ENCODE results near the gene RAB6A. TPM values are rescaled to one million over a fixed set of nuclear protein-coding genes. Genes with fewer than 3 reads are reported as not detected.

The RAB6A gene
- total RNA-seq = 297 TPM

GRCh38 chr11:73760679-73761402 is at the start of gene RAB6A:
TSS of gene RAB6A (minus strand) at chr11:73761074. CDS start at chr11:73760635, 439 bp downstream.

GRCh38 chr11:73787643-73788558 is 27.0 kb upstream of the RAB6A start, which contains the start of gene MRPL48:
TSS of gene MRPL48 (plus strand) at chr11:73787874. CDS start at chr11:73787972, 98 bp downstream.

DNA sequence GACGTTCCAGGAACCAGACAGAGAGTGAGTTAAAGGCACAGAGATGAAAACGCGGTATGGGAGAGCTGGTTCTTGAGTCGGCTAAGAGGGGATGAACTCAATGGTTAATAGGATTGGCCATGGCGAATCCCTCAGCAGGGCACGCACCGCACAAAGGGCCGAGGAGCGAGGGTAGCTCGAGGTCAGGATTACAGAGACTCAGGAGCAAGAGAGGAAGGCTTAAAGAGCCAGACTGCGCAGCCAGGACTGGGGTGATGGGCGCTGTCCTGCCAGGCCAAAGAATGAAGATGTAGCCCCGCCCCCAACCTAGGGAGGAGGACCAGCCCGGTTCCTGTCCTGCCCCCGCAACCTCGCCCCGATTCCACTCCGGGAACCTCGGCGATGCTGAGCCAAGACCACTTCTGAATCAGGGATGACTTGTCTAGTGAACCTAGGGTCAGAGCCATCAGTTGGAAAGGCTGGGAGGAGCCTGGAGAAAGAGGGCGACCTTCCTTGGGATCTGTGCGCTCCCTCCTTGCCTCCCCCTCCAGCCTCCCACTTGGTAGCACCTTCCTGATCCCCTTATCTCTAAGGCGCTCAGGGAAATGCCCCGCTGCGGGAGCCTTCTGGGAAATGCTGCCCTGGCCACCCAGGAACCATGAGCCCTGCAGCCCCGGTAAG is 114.8 kb downstream of the RAB6A start, which contains the start of gene PLEKHB1:
Gene PLEKHB1, plus strand, starts transcription at position 610 of the 660 bp plus-strand sequence. Its CDS starts 28 bp downstream, at position 638.

Other genes with a start within 250 kb of the RAB6A start
- gene FAM168A, start 163.0 kb downstream of the RAB6A start, total RNA-seq = 107 TPM
- 5.9 TPM for gene PLEKHB1, start 114.5 kb downstream of the RAB6A start, total RNA-seq
- 32.2 TPM for gene MRPL48, start 26.8 kb upstream of the RAB6A start, total RNA-seq
- gene COA4, start 115.8 kb upstream of the RAB6A start, total RNA-seq = 38.8 TPM
- 19.1 TPM for gene PAAF1, start 115.9 kb upstream of the RAB6A start, total RNA-seq
- gene DNAJB13, start 190.0 kb upstream of the RAB6A start, total RNA-seq = 1.3 TPM
- 12.8 TPM for gene UCP2, start 221.8 kb upstream of the RAB6A start, total RNA-seq
- gene UCP3, start 248.0 kb upstream of the RAB6A start, total RNA-seq = 6.3 TPM